SK-N-SH (cell line): ENCODE data around the gene LRP5. TPM values are rescaled to one million over a fixed set of nuclear protein-coding genes. Genes with fewer than 3 reads are reported as not detected.
A peak's percentile ranks its signal among the peaks of the same experiment; 100 is the strongest.

Experiments used
- CTCF ChIA-PET: fragments of 300-600, 350-600 bp; formaldehyde crosslinking; extraction: SDS; loops from one replicate; lab custom pipeline; 2021; lab: Yijun Ruan, JAX
- POLR2A ChIA-PET: fragments of 350-600 bp; sonication (Branson Sonifier 250); formaldehyde crosslinking; extraction: SDS; loops from one replicate; lab custom pipeline; 2020; ENCODE audit warnings: antibody characterized with exemption, inconsistent platforms; lab: Yijun Ruan, JAX
- DNase-seq: peaks from one replicate; pipeline ENCODE4 v3.0.0; 2012
- H2AFZ ChIP-seq: fragments of 200-600 bp; sonication (generic); 2 replicates; pipeline ENCODE4 v1.8.1; 2016; ENCODE audit warnings: antibody characterized with exemption, mild to moderate bottlenecking, low read depth
- H3F3A ChIP-seq: fragments of 200-600 bp; sonication (generic); replicated peaks from 2 replicates; pipeline ENCODE3; 2016; ENCODE audit warnings: antibody characterized with exemption, mild to moderate bottlenecking; ENCODE audit not compliant: insufficient read depth
- H3K27ac ChIP-seq, 2 experiments: fragments of 200-500 bp in 1 of 2; fragments of 200-600 bp in 1 of 2; sonication (Bioruptor generic) in 1 of 2; sonication (generic), shearing (Covaris generic) in 1 of 2; 2 replicates each; pipeline versions ENCODE4 v1.5.1 to v1.6.1; 2014 to 2016; ENCODE audit warnings: low read depth in 2 of 2, inconsistent platforms in 1 of 2, low read length in 1 of 2, mild to moderate bottlenecking in 1 of 2, mixed read lengths in 1 of 2
- H3K27me3 ChIP-seq: fragments of 200-600 bp; sonication (generic), shearing (Covaris generic); 2 replicates; pipeline ENCODE4 v1.6.1; 2016; ENCODE audit warnings: mixed run types; ENCODE audit not compliant: insufficient read depth
- H3K36me3 ChIP-seq, 2 experiments: fragments of 200-500 bp in 1 of 2; fragments of 200-600 bp in 1 of 2; sonication (Bioruptor generic) in 1 of 2; sonication (generic) in 1 of 2; replicated peaks in 1 of 2; 2 replicates each; pipeline versions ENCODE3 to v1.5.1; 2014 to 2016; ENCODE audit warnings: low read length in 1 of 2, mild to moderate bottlenecking in 1 of 2; ENCODE audit not compliant: insufficient read depth in 2 of 2, control insufficient read depth in 1 of 2
- H3K4me1 ChIP-seq, 2 experiments: fragments of 200-500 bp in 1 of 2; fragments of 200-600 bp in 1 of 2; sonication (Bioruptor generic) in 1 of 2; sonication (generic), shearing (Covaris generic) in 1 of 2; 2 replicates each; pipeline versions ENCODE4 v1.5.1 to v1.6.1; 2014 to 2016; ENCODE audit warnings: low read depth in 1 of 2, low read length in 1 of 2, mixed run types in 1 of 2; ENCODE audit not compliant: insufficient read depth in 2 of 2, control insufficient read depth in 1 of 2
- H3K4me2 ChIP-seq: fragments of 200-600 bp; sonication (generic), shearing (Covaris generic); 2 replicates; pipeline ENCODE4 v1.6.1; 2017; ENCODE audit warnings: mixed run types
- H3K4me3 ChIP-seq, 2 experiments: fragments of 200-500 bp in 1 of 2; fragments of 200-600 bp in 1 of 2; sonication (Bioruptor generic) in 1 of 2; sonication (generic), shearing (Covaris generic) in 1 of 2; 2 replicates each; pipeline versions ENCODE4 v1.5.1 to v1.8.1; 2014 to 2016; ENCODE audit warnings: low read depth in 2 of 2, inconsistent platforms in 1 of 2, low read length in 1 of 2, mild to moderate bottlenecking in 1 of 2, mixed read lengths in 1 of 2, moderate library complexity in 1 of 2
- H3K79me2 ChIP-seq: fragments of 200-600 bp; sonication (generic); 2 replicates; pipeline ENCODE4 v1.8.1; 2017; ENCODE audit warnings: mild to moderate bottlenecking; ENCODE audit not compliant: insufficient read depth
- H3K9ac ChIP-seq: fragments of 200-600 bp; sonication (generic); 2 replicates; pipeline ENCODE4 v1.6.1; 2017; ENCODE audit warnings: mixed run types
- H3K9me2 ChIP-seq: fragments of 200-600 bp; sonication (generic); 2 replicates; pipeline ENCODE4 v1.6.1; 2017; ENCODE audit warnings: mixed run types
- H3K9me3 ChIP-seq: fragments of 200-600 bp; sonication (generic); 2 replicates; pipeline ENCODE4 v1.6.1; 2017; ENCODE audit warnings: mixed run types, mild to moderate bottlenecking, moderate library complexity
- H4K20me1 ChIP-seq: fragments of 200-600 bp; sonication (generic); 2 replicates; pipeline ENCODE4 v1.6.1; 2017; ENCODE audit warnings: mild to moderate bottlenecking, mixed run types; ENCODE audit not compliant: insufficient read depth
- ELF1 ChIP-seq: IDR thresholded peaks from 2 replicates; pipeline ENCODE4 v1.4.0; 2012
- EP300 ChIP-seq, 2 experiments: IDR thresholded peaks; 2 replicates each; pipeline versions ENCODE4 v1.4.0 to v1.6.1; 2012; ENCODE audit warnings: borderline replicate concordance in 1 of 2, low read depth in 1 of 2, low read length in 1 of 2
- EZH2phosphoT487 ChIP-seq: fragments of 200-600 bp; sonication (generic); IDR thresholded peaks from 2 replicates; pipeline ENCODE4 v1.6.1; 2017; ENCODE audit warnings: low read depth, mixed run types, mild to moderate bottlenecking, antibody characterized with exemption, moderate library complexity, borderline replicate concordance
- FOSL2 ChIP-seq: IDR thresholded peaks from 2 replicates; pipeline ENCODE4 v1.4.0; 2012; ENCODE audit warnings: low read depth, mild to moderate bottlenecking, moderate library complexity, borderline replicate concordance
- FOXJ3 ChIP-seq: sonication (generic); formaldehyde crosslinking; IDR thresholded peaks from 2 replicates; pipeline ENCODE4 v1.5.1; 2020; ENCODE audit warnings: mild to moderate bottlenecking, missing genetic modification reagents
- FOXM1 ChIP-seq: IDR thresholded peaks from 2 replicates; pipeline ENCODE4 v1.4.0; 2012; ENCODE audit warnings: low read depth, mild to moderate bottlenecking
- GABPA ChIP-seq: IDR thresholded peaks from 2 replicates; pipeline ENCODE4 v1.4.0; 2012; ENCODE audit warnings: low read depth, mild to moderate bottlenecking
- JUND ChIP-seq: IDR thresholded peaks from 2 replicates; pipeline ENCODE4 v1.4.0; 2012
- MAX ChIP-seq: IDR thresholded peaks from 2 replicates; pipeline ENCODE4 v1.4.0; 2012; ENCODE audit warnings: low read depth
- MEF2A ChIP-seq: IDR thresholded peaks from 2 replicates; pipeline ENCODE4 v1.4.0; 2012; ENCODE audit warnings: low read depth, borderline replicate concordance
- POLR2AphosphoS5 ChIP-seq: IDR thresholded peaks from 2 replicates; pipeline ENCODE4 v1.6.1; 2012; ENCODE audit warnings: low read depth, low read length
- RCOR1 ChIP-seq: fragments of 150-350 bp; IDR thresholded peaks from 2 replicates; pipeline ENCODE4 v1.6.1; 2017; ENCODE audit warnings: antibody characterized with exemption, low read length
- RXRA ChIP-seq: IDR thresholded peaks from 2 replicates; pipeline ENCODE4 v1.4.0; 2012; ENCODE audit warnings: low read depth, mild to moderate bottlenecking, borderline replicate concordance
- SIN3A ChIP-seq: IDR thresholded peaks from 2 replicates; pipeline ENCODE4 v1.6.1; 2012; ENCODE audit warnings: low read depth, mild to moderate bottlenecking, low read length, moderate library complexity, borderline replicate concordance
- TAF1 ChIP-seq: IDR thresholded peaks from 2 replicates; pipeline ENCODE4 v1.6.1; 2012; ENCODE audit warnings: low read depth, mild to moderate bottlenecking, low read length, moderate library complexity, borderline replicate concordance
- TCF12 ChIP-seq: IDR thresholded peaks from 2 replicates; pipeline ENCODE4 v1.4.0; 2012
- TEAD4 ChIP-seq: IDR thresholded peaks from 2 replicates; pipeline ENCODE4 v1.4.0; 2012; ENCODE audit warnings: mild to moderate bottlenecking, borderline replicate concordance; ENCODE audit not compliant: insufficient read depth
- WGBS: methylation state at CpG from one replicate; pipeline ENCODE4 v1.1.6; 2017; ENCODE audit warnings: low lambda C conversion rate; 5-methylcytosine and 5-hydroxymethylcytosine counted together
- polyA plus RNA-seq, 3 experiments: library from polyadenylated mRNA; depleted of rRNA; stranded (reverse); fragments of >200 nt; gene quantifications; 2 replicates each; pipeline ENCODE4 v1.2.3, GENCODE V29; 2012
- TF ChIP-seq, protein P1 (sequence below): IDR thresholded peaks from 2 replicates; pipeline ENCODE4; 2012
- TF ChIP-seq, protein P2 (sequence below): IDR thresholded peaks from 2 replicates; pipeline ENCODE4 v1.4.0; 2012; ENCODE audit warnings: low read depth, borderline replicate concordance

The LRP5 gene
- polyA plus RNA-seq, 1 of the 3 experiments (the other 2 are of a cell fraction), result 15.0 TPM

DNA sequence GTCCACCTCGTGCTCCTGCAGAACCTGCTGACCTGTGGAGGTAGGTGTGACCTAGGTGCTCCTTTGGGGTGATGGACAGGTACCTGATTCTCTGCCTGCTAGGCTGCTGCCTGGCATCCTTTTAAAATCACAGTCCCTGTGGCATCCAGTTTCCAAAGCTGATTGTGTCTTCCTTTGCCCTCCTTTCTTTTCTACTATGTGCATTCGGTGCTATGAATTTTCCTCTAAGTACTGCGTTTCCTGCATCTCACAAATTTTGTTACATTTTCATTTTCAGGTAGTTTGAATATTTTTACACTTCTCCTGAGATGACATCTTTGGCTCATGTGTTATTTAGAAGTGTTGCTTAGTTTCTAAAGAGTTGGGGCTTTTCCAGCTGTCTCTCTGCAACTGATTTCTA lies 117.3 kb downstream of the LRP5 start:
- no peaks in the 10 kb centered on the region for H4K20me1 ChIP-seq
- H3F3A ChIP-seq, result no peaks in the 10 kb centered on the region
- POLR2A ChIA-PET, result no interaction called here
- H2AFZ ChIP-seq, result no peak overlapping the region
- no peak for DNase-seq
- WGBS, result 93% methylated on average over 3 of the region's 3 CpGs
- H3K27ac ChIP-seq, result no peak overlapping the region
- H3K79me2 ChIP-seq, result no peaks in the 10 kb centered on the region
- H3K4me2 ChIP-seq, result no peak overlapping the region
- H3K9me2 ChIP-seq, result no peaks in the 10 kb centered on the region
- H3K9ac ChIP-seq, result no peak overlapping the region
- peaks cover 27 to 52% of the 10 kb centered on the region in 2 experiments for H3K36me3 ChIP-seq
- no peaks in the 10 kb centered on the region for H3K27me3 ChIP-seq
- TF ChIP-seq, protein P1, sequence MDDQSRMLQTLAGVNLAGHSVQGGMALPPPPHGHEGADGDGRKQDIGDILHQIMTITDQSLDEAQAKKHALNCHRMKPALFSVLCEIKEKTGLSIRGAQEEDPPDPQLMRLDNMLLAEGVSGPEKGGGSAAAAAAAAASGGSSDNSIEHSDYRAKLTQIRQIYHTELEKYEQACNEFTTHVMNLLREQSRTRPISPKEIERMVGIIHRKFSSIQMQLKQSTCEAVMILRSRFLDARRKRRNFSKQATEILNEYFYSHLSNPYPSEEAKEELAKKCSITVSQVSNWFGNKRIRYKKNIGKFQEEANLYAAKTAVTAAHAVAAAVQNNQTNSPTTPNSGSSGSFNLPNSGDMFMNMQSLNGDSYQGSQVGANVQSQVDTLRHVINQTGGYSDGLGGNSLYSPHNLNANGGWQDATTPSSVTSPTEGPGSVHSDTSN, result no peak
- TF ChIP-seq TEAD4 (no peak), EZH2phosphoT487 (no peak), MAX (no peak), RXRA (no peak), POLR2AphosphoS5 (no peak), FOXJ3 (CRISPR knock-in tag) (no peak), TAF1 (no peak), SIN3A (no peak), RCOR1 (no peak), GABPA (no peak), MEF2A (no peak), FOSL2 (no peak), ELF1 (no peak), EP300 (IDR thresholded peaks at IDR 0.05; ENCODE audit: borderline replicate concordance in 1 of 2, low read depth in 1 of 2, low read length in 1 of 2) (no peak), TCF12 (no peak)
- TF ChIP-seq, protein P2, sequence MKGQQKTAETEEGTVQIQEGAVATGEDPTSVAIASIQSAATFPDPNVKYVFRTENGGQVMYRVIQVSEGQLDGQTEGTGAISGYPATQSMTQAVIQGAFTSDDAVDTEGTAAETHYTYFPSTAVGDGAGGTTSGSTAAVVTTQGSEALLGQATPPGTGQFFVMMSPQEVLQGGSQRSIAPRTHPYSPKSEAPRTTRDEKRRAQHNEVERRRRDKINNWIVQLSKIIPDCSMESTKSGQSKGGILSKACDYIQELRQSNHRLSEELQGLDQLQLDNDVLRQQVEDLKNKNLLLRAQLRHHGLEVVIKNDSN, result no peak
- CTCF ChIA-PET, result no interaction called here
- peak overlapping the region in 1 of 2 experiments; percentile 16; a peak in 1 of 4 replicates for H3K4me3 ChIP-seq
- H3K9me3 ChIP-seq, result peaks cover 7% of the 10 kb centered on the region; the same call in 1 of the 2 replicates
- H3K4me1 ChIP-seq, result no peaks in the 10 kb centered on the region

GRCh38 chr11:68430384-68430783 lies 118.0 kb downstream of the LRP5 start:
- Histone ChIP-seq H3K27me3 (no peaks in the 10 kb centered on the region), H3K9me3 (peaks cover 7% of the 10 kb centered on the region; the same call in 1 of the 2 replicates), H4K20me1 (no peaks in the 10 kb centered on the region), H3K79me2 (no peaks in the 10 kb centered on the region), H3K9ac (no peak overlapping the region), H3K4me2 (no peak overlapping the region), H3K4me1 (no peaks in the 10 kb centered on the region), H3K9me2 (no peaks in the 10 kb centered on the region), H3K4me3 (no peak overlapping the region), H3F3A (no peaks in the 10 kb centered on the region), H3K27ac (no peak overlapping the region), H3K36me3 (peaks cover 27 to 51% of the 10 kb centered on the region in 2 experiments), H2AFZ (no peak overlapping the region)
- TF ChIP-seq FOXM1 (no peak), JUND (no peak)
- ChIA-PET CTCF (no interaction called here), POLR2A (no interaction called here)
- 100% methylated on average over 5 of the region's 5 CpGs for WGBS
- no peak for DNase-seq
